Measurements from ENCODE around the gene FOXN4.

FOXN4 gene

DNA sequence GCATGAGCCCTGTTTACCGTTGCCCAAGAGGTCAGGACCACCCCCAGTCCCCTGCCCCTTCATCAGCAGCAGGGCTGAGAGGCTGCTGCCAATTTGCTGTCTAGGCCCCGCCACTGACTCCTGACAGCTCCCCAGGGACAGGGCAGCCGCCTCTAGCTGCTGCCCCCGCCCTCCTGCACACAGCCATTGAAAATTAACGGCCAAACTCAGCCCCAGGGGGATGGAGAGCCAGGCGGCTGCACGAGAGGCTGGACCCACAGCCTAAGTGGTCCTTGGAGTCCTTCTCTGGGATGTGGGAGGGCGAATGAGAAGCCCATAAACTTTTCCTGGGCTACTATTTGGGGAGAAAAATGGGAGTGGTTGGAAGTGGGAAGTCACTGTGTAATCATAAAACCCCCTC is 4.6 kb downstream of the FOXN4 start:
- no peak for DNase-seq

- DNase-seq, result no peak
Observed at GRCh38 chr12:109302770-109303169, 6.3 kb downstream of the FOXN4 start.

- DNase-seq, result peak; percentile 32
Observed at GRCh38 chr12:109302358-109302757, 6.7 kb downstream of the FOXN4 start.

- DNase-seq, result no peak
Observed at GRCh38 chr12:109301643-109302168, 7.4 kb downstream of the FOXN4 start.

DNA sequence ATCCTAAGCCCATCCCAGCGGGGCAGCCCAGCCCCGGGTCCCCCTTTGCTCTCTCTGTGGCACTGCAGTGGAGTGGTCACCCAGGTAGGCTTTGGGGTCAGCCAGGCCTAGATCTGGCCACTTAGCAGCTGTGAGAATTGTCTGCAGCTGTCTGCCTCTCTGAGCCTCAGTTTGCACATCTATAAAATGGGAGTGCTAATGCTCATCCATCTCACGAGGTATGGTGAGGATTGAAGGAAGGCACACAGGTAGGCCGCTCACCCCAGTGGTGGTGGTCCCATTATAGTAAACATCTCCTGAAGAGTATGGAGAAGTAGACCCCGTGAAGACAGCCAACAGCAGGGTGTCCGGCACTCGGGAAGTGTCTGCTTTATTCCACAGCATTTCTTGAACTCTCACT is 9.2 kb downstream of the FOXN4 start:
- DNase-seq, result no peak

GRCh38 chr12:109296431-109296830 is 12.7 kb downstream of the FOXN4 start:
- DNase-seq, result no peak

GRCh38 chr12:109295764-109296425 is 13.2 kb downstream of the FOXN4 start:
- DNase-seq, result no peak

DNA sequence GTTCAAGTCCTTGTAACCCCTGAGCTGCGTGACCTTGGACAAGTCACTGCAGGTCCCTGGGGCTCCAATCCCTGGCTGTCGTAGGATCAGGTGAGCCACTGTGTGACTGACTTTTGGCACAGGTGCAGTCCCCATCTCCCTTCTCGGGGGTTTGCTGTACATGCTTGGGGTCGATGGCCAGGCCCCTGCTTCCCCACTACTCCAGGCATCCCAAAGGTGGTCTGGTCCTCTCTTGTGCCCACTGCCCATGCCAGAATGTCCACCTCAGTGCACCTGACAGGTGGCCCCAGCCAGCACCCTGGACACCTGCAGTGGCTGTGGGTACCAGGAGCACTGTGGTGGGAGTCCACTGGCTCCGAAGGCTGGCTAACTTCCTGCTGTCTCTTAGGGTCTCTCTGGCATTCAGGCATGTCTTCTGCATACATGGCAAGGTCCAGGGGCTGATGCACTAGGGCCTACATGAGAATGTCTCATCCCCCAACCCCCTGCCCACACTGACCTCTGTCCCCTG is 14.7 kb downstream of the FOXN4 start:
- DNase-seq, result no peak

GRCh38 chr12:109293106-109293505 is 16.0 kb downstream of the FOXN4 start:
- no peak for DNase-seq

DNA sequence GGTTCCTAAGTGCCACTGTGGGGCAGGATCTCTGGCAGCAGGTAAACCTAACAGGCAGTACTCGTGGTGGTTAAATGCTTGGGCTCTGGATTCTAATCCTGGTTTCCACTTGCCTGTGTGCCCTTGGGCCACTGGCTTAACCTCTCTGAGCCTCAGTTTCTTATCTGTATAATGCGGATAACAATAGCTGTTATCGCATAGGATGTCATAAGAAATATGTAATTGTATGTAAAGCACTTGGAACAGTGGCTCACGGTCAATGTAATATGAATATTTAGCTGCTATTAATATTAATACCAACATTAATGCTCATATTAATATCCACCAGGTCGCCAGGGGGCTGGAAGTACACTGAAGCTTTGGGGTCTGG is 16.8 kb downstream of the FOXN4 start:
- DNase-seq, result no peak

- DNase-seq, result no peak
Observed at GRCh38 chr12:109291521-109292341, 17.4 kb downstream of the FOXN4 start.

- DNase-seq, result no peak
Observed at GRCh38 chr12:109291117-109291516, 18.0 kb downstream of the FOXN4 start.

DNA sequence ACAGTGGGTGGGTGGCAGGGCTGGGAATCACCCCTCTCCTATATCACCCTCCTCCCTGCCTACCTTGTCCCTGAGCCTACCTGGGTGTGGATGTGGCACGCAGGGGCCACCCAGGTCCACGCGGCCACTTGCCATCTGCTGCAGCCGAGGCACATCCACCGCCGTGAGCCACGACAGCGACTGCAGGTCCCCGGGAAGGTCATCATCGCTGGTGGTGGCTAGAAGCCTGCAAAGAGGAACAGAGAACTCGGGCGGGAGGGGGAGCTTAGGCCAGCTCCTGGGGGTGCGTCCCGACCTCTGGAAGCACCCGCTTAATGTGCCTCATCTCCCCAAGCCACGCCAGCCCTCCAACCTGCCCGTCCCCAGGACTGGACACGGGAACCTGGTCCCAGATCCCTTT is 19.0 kb downstream of the FOXN4 start:
- DNase-seq, result no peak

- no peak for DNase-seq
Observed at GRCh38 chr12:109289551-109289950, 19.5 kb downstream of the FOXN4 start.

GRCh38 chr12:109289004-109289403 is 20.1 kb downstream of the FOXN4 start:
- DNase-seq, result no peak

DNA sequence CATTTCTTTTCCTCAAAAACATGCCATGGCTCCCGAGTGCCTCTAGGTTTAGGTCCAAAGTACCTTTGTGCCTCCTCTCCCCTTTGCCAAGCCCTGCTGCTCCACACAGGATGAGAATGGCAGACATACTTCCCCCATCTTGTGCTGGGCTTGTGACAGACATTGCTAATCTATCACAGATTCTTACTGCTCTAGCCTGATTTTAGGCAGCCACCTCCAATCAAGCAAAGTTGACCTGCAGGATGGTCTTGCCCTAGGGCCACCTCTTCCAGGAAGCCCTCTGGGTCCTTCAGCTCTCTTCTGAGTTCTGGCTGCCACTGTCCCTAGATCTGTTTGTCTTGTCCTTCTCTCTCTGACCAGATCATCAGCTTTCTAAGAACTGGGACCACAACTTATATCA is 20.5 kb downstream of the FOXN4 start:
- DNase-seq, result no peak

GRCh38 chr12:109287811-109288469 is 21.1 kb downstream of the FOXN4 start:
- no peak for DNase-seq

DNA sequence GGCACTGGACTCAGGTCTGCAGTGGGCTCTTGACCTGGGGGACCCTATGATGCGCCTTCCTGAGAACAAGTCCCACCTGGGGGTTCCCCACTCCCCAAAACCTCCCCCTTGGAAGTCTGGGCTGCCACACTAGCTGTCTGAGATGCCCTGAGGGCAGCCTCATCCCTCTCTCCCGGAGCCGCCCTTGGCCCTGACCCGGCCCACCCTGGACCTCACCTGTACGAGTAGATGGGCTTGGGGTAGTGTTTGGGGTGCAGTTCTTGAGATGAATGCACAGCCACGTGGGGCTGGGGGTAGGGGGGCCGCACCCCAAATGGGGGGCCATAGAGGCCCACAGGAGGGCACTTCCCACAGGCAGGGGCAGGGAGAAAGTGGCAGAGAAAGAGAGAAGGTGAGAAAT is 21.9 kb downstream of the FOXN4 start:
- no peak for DNase-seq

GRCh38 chr12:109286652-109287051 is 22.4 kb downstream of the FOXN4 start:
- no peak for DNase-seq

- no peak for DNase-seq
Observed at GRCh38 chr12:109286252-109286651, 22.8 kb downstream of the FOXN4 start.

DNA sequence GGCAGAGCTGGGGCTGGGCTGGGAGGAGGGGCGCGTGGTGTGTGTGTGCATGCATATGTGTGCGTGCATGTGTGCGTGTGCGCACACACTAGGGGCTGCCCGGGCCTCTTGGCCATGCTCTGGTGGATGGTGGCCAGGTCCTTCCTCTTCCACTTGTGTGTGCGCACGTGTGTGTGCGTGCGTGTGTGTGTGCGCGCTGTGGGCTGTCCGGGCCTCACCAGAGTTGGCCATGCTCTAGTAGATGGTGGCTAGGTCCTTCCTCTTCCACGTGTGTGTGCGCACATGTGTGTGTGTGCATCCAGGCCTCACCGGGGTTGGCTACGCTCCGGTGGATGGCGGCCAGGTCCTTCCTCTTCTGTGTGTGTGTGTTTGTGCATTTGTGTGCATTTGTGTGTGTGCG is 24.7 kb downstream of the FOXN4 start:
- DNase-seq, result no peak

- no peak for DNase-seq
Observed at GRCh38 chr12:109281452-109281851, 27.6 kb downstream of the FOXN4 start.

DNA sequence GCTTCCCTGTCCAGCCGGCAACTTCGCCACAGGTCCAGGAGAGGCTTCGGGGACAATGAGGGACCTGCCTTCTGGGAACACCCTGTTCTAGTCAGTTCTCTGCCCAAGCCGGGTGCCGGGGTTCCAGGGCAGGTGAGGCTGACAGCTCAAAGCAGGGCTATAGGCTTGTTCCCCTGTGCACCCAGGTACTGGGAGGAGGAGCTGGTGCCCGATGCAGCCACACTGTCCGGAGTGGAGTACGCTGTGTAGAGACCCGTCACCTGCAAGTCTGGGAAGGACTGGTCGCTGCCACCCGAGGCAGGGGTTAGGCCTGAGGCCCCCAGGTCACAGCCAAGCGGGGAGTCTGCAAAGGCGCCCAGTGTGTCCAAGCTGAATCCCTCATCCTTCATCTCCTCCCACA is 29.6 kb downstream of the FOXN4 start:
- DNase-seq, result no peak

DNA sequence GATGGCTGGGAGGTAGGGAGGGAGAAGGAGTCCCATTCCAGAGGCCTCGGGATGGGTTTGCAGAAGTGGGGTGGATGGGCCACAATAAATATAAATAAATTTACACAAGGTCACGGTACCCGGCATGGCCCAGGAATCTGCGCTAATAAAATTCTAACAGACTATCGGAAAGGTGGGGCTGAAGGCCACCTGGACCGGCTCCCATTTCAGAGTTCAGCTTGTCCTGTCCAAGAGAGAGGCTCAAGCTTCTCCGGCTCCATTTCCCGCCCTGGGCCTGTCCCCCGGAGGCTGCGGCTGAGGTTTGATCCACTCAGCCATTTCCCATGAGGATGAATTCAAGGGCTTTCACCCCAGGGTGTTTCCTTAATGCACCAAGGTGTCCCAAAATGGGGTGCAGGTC is 30.2 kb downstream of the FOXN4 start:
- DNase-seq, result no peak

Measured in activated CD4-positive, alpha-beta T cell treated with anti-CD3 and anti-CD28 coated beads, Interleukin-2, amount 50 U/mL, for 16 hours (primary cell).